ENCODE measurements around the gene OVCH2.
"Not testable (repeated sequence)": the region's sequence is repeated elsewhere in the genome, so short reads cannot be mapped to it uniquely, and the experiment has no call there.

Gene OVCH2, protein sequence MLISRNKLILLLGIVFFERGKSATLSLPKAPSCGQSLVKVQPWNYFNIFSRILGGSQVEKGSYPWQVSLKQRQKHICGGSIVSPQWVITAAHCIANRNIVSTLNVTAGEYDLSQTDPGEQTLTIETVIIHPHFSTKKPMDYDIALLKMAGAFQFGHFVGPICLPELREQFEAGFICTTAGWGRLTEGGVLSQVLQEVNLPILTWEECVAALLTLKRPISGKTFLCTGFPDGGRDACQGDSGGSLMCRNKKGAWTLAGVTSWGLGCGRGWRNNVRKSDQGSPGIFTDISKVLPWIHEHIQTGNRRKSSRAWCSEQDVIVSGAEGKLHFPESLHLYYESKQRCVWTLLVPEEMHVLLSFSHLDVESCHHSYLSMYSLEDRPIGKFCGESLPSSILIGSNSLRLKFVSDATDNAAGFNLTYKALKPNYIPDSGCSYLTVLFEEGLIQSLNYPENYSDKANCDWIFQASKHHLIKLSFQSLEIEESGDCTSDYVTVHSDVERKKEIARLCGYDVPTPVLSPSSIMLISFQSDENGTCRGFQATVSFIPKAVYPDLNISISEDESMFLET

DNA sequence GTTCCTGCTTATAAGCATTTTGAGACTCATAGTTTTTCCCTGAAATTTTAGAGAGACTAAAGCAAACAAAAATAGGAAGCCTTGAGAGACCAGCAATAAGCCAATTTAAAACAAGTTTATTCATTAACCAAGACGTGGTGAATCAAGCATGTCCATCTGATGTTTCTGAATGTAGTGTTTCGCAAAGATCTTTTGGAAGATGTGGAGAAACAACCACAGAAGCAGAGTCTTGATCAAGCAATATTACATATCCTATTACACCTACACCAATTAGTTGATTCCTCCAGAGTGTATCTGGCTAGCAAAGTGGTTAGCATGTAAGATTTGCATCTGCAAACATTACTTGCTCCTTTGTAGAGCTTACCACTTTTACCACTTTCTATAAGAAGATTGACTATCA lies at the start of gene OVCH2:
Gene OVCH2 (minus strand): TSS at position 101 of the 400 bp plus-strand sequence. CDS start 83 bp downstream, at position 18.
- no peak for DNase-seq

DNA sequence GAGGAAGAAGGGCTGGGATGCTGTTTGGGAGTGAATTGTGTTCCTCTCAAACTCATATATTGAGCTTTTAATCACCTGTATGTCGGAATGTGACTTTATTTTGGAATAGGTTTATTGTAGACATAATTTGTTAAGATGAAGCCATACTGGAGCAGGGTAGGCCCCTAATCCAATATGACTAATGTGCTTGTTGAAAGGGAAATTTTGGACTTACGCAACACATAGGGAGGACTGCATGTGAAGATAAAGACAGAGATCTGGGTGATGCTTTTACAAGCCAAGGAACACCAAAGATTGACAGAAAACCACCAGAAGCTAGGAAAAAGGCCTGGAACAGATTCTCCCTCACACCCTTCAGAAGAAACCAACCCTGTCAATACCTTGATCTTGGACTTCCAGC lies 43.2 kb upstream of the OVCH2 start:
- no peak for DNase-seq

DNA sequence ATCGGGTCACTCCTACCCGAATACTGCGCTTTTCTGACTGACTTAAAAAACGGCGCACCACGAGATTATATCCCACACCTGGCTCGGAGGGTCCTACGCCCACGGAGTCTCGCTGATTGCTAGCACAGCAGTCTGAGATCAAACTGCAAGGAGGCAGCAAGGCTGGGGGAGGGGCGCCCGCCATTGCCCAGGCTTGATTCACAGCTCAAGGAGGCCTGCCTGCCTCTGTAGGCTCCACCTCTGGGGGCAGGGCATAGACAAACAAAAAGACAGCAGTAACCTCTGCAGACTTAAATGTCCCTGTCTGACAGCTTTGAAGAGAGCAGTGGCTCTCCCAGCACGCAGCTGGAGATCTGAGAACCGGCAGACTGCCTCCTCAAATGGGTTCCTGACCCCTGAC lies 28.5 kb upstream of the OVCH2 start:
- DNase-seq: not testable (repeated sequence)

- no peak for DNase-seq
These were observed 8.5 kb upstream of the OVCH2 start for GRCh38 chr11:7714786-7715185.

DNA sequence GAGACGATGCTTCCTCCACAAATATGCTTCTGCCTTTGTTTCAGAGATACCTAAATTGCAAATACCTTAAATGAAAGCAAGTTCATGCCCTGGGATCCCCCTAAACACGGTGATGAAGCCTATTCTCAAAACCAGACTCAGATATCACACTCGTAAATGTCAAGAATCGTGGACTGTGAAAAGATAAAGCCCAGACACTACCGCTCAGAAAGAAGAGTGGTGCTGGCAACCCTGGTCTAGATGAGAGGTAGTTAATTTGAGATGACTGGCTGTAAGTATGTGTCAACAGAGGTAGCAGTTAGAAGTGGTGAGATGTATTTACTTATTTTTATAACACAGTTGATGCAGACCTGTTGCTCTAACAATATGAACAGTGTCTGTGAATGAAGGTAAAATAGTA lies 2.5 kb downstream of the OVCH2 start:
- no peak for DNase-seq

DNA sequence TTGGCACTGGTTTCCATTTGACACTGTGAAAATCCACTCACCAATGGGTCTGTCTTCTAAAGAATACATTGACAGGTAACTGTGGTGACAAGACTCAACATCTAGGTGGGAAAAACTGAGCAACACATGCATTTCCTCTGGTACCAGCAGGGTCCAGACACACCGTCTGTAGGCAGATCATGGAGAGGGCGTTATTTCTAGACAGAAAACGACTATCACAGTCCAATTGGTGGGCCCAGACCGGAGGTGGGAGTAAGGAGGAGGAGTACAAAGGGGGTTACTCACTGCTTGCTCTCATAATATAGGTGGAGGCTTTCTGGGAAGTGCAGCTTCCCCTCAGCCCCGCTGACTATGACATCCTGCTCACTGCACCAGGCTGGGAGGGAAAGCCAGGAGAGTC lies 9.9 kb downstream of the OVCH2 start:
- DNase-seq: no peak

GRCh38 chr11:7694235-7694634 lies 12.0 kb downstream of the OVCH2 start:
- DNase-seq: no peak

- DNase-seq: no peak
These were observed 13.9 kb downstream of the OVCH2 start for GRCh38 chr11:7692426-7692825.

- DNase-seq: no peak
These were observed 14.4 kb downstream of the OVCH2 start for GRCh38 chr11:7691759-7692350.

- DNase-seq: peak; percentile 9
These were observed 15.6 kb downstream of the OVCH2 start for GRCh38 chr11:7690648-7691047.

- no peak for DNase-seq
These were observed 17.0 kb downstream of the OVCH2 start for GRCh38 chr11:7689239-7689638.

DNA sequence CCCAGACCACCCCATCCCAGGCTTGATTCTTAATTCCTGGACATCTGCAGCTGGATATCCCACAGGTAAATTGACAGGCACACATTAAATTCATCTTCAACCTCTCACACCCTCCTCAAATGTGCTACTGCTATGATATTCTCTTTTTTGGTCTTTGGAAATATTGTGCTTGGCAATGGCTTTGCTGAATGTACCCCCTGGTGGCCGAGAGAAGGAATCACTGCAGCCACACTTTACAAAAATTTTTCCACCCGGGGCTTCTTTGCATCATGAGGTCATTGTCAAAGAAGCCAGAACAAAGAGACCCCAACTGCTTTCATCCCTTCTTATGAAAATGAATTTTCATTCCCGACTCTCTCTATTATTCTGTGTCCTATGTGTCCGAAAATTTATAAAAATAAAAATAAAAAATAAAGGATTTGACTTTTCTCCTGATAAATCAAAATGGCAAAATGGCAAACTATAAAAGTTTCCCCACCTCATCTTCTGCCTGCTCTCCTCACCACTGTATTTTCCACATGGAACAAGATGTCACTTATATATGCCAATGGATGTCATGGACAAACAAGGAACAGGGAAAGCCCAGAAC lies 17.9 kb downstream of the OVCH2 start:
- DNase-seq: peak; percentile 54

GRCh38 chr11:7687386-7687785 lies 18.9 kb downstream of the OVCH2 start:
- DNase-seq: no peak

DNA sequence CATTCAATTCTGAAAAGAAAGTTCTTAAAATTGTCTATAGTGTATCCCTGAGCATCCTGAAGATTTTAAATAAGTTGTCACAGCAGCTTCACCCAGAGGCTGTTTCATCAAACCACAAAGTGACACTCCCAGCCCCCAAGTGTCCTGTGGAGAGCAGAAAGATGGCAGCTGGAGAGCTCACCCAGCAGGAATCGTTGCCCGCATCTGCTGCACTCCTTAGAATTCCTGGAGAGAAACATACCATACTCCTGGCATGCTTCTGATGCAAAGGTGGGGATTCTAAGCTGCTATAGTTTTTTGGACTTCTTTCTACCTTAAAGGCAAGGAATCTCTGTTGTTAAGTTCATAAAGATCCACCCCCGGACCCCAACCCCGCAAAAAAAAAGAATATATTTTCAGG lies 19.5 kb downstream of the OVCH2 start:
- no peak for DNase-seq

DNA sequence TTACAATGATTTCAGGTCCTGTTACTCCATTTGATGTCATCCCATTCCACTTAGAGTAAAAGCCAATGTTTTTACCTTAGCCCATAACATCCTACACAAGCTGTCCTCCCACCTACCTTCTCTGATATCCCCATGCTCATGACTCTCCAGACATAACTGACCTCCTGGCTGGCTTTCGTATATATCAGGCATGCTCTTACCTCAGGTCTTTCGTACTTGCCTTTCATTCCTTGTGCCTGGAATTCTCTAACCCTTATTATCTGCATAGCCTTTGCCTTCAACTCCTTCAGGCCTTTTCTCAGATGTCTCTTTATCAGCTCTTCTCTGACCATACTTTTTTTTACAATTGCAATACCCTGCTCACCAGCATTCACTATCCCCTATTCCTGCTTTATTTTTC lies 22.7 kb downstream of the OVCH2 start:
- DNase-seq: no peak

DNA sequence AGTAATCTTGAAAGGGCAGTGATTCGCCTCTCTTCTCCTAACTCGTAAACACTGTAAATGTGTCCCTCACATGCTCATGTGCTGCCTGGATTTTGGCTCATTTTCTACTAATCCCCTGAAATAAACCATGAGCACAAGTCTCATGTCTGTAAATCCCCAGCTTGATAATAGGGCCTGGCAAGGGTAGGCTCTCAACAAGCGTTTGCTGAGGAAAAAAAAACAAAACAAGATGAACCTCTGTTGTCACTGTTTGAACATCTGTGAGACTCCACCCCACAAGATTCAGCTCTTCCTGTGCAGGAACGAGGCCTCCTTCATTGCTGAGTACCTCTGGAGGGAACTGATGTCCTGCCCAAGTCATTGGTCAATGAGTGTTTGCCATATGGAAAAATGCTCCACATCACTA lies 28.5 kb downstream of the OVCH2 start:
- no peak for DNase-seq

- no peak for DNase-seq
These were observed 29.2 kb downstream of the OVCH2 start for GRCh38 chr11:7677071-7677470.

DNA sequence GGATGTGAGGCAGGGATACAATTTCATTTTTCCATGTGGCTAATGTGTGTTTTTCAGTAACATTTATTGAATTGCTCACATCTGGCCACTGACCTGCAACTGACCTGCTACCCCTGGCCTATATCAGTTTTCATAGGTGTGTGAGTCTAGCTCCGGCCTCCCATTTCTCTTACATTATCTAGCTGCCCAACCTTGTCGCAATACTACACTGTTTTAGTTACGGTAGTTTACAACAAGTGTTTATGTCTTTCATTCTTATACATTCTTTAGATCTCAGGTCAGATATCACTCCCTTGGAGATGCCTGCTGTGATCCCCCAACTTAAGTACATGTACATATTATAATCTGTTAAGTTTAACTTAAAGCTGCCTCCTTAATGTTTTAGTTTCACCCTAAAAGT lies 30.6 kb downstream of the OVCH2 start:
- no peak for DNase-seq

- no peak for DNase-seq
These were observed 32.4 kb downstream of the OVCH2 start for GRCh38 chr11:7673724-7674434.

GRCh38 chr11:7672960-7673723 lies 33.1 kb downstream of the OVCH2 start, which contains the start of gene CYB5R2:
Gene CYB5R2, minus strand, starts transcription at chr11:7673500. Its CDS starts 675 bp downstream, at chr11:7672825.
- DNase-seq: peak; percentile 24

GRCh38 chr11:7672276-7672959 lies 33.9 kb downstream of the OVCH2 start:
- no peak for DNase-seq

Measured in midbrain (tissue), 1 donor.